GM19452 (cell line): ENCODE data around the gene JPT2.
A peak's percentile ranks its signal among the peaks of the same experiment; 100 is the strongest.
"Not testable (repeated sequence)": the region's sequence is repeated elsewhere in the genome, so short reads cannot be mapped to it uniquely, and the experiment has no call there.

ENCODE experiments used
- ATAC-seq: cut with Tn5 transposase; IDR thresholded peaks from one replicate; pipeline ENCODE4 v1.9.1; 2021; ENCODE audit not compliant: unreplicated experiment

JPT2 gene

GRCh38 chr16:1705688-1706385, 27.8 kb downstream of the JPT2 start, which contains the start of gene MAPK8IP3:
Gene MAPK8IP3, plus strand, starts transcription at chr16:1706195. Its CDS starts 145 bp downstream, at chr16:1706340.
- ATAC-seq: peak; percentile 87

DNA sequence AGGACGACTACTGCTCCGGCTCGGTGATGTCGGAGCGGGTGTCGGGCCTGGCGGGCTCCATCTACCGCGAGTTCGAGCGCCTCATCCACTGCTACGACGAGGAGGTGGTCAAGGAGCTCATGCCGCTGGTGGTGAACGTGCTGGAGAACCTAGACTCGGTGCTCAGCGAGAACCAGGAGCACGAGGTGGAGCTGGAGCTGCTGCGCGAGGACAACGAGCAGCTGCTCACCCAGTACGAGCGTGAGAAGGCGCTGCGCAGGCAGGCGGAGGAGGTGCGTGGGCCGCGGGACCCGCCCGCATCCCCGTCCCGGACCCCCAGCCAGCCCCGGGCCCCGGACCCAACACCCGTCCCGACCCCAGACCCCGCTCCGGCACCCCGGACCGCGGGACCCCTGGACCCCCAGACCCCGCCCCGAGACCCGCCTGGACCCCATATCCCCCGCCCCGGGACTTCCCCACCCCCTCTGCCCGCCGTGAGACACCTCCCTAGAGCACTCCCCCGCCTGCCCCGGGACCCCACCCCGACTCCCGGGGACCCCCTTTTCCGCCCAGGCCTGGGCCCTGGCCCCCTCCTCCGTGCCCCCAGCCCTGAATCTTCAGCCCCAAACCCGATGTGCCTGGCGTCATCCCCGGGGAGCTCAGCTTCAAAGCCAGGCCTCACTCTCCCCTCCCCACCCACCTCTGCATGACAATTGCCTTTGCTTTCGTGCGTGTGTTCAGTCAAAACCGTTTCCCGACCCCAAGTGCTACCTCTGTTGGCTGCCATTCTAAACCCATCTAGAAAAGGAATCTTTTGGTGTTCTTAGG, 28.5 kb downstream of the JPT2 start:
- ATAC-seq: peak; percentile 30

GRCh38 chr16:1707193-1707790, 29.2 kb downstream of the JPT2 start:
- ATAC-seq: no peak

- ATAC-seq: no peak
Measured at GRCh38 chr16:1708083-1708767, 30.1 kb downstream of the JPT2 start.

- ATAC-seq: no peak
Measured at GRCh38 chr16:1708768-1709180, 30.7 kb downstream of the JPT2 start.

DNA sequence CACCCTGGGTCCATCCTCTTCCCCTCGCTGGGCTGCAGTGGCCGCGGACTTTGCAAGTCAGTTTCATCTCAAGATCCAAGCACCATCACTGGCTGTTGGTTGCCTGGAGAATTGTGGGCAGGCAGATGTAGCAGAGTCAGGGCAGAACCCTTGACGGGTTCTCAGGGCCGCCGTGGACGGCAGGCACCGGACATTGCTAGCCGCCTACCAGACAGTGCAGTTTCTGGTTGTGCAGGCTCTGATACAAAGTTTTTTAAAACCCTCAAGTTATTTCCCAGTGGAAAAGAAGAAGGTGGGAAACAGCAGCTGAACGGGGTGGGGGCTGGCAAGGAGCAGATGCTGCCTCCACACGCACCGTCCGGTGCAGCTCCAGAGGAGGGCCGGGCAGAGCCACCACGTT, 31.3 kb downstream of the JPT2 start:
- ATAC-seq: no peak

DNA sequence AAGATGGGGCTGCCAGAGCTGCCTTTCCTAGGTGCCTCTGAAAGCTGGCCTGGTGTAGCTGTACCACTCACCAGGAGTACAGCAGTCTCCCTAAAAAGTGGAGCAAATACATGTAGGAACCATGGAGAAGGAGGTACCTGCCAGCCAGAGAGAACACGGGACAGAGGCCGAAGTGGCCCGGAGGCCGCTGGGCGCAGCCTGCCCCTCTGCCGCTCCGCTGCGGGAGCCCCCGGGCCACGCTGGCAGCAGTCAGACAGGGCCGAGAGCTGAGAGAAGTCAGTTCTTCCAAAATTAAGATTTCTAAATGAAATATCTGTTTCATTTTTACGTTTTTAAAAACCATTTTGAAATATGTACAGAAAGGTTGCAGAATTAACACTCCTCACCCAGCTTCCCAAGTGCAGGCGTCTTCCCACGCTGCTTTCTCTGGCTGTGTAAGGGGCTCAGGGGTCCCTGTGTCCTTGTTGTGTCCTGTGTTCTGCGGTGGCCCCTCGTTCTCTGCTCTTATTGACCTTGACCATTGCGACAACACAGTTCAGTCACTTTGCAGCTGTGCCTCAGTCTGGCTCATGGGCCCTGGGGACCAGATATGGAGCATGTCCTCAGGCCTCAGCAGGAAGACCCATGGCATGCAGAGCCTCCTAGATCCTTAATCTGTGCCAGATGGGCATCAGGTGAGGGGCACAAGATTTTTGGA, 32.9 kb downstream of the JPT2 start:
- ATAC-seq: no peak

- ATAC-seq: no peak
Measured at GRCh38 chr16:1712791-1713261, 34.7 kb downstream of the JPT2 start.

DNA sequence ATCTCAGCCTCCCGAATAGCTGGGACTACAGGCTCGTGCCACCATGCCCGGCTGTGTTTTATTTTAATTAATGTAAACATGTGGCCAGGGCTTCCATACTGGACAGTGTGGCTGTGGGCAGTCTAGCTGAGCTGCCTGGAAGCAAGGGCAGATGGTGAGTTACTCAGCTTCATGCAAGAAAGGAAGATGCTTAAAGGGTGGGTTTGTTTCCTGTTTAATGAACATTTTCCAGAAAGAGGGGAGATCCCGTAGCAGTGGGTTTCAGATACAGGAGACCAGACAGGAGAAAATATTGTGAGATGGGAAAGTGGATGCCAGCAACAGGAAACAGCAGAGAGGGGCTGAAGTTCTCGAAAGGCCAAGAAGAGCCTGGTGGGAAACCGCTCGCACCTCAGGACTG, 35.3 kb downstream of the JPT2 start:
- ATAC-seq: peak; percentile 13

- peak; percentile 60 for ATAC-seq
Measured at GRCh38 chr16:1713933-1714332, 35.9 kb downstream of the JPT2 start.

DNA sequence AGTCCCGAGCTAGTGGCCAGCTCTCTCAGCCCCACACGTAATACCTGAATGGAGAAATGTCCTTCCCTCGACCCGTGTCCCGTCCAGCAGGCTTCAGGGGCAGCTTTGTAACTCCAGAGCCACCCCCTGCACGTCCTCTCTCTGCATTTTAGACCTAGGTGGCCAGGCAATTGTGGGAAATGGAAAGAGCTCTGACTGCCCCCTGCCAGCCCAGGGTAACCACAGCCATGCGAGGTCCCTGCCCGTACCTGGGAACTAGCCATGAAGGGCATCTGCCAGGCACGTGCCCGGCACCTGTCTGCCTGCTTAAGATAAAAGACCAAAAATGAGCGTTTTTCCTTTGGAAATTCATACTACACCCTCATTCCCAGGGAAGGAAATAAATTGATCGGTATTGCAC, 37.1 kb downstream of the JPT2 start:
- ATAC-seq: no peak

DNA sequence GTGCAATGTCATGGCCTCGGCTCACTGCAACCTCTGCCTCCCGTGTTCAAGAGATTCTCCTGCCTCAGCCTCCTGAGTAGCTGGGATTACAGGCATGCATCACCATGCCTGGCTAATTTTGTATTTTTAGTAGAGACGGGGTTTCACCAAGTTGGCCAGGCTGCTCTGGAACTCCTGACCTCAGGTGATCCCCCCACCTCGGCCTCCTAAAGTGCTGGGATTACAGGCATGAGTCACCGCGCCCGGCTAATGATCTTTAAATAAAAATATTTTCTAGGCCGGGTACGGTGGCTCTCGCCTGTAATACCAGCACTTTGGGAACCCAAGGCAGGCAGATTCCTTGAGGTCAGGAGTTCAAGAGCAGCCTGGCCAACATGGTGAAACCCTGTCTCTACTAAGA, 40.2 kb downstream of the JPT2 start:
- not testable (repeated sequence) for ATAC-seq

- not testable (repeated sequence) for ATAC-seq
Measured at GRCh38 chr16:1719559-1720229, 41.6 kb downstream of the JPT2 start.

- no peak for ATAC-seq
Measured at GRCh38 chr16:1721372-1721771, 43.3 kb downstream of the JPT2 start.

GRCh38 chr16:1723450-1724147, 45.5 kb downstream of the JPT2 start:
- ATAC-seq: no peak

DNA sequence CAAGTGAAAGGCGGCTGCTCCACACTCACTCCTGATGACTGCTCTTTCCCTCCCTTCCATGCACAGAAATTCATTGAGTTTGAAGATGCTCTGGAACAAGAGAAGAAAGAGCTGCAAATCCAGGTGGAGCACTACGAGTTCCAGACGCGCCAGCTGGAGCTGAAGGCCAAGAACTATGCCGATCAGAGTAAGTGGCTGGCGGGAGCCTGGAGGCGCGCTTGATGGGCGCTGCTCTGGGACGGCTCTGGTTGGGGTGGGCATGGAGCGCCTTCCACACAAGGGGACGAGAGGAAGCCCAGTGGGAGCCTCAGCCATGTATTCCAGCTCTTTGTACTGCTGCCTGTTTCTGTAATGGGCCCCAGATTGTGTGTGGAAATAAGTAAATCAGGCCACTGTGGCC, 46.4 kb downstream of the JPT2 start:
- ATAC-seq: no peak

- ATAC-seq: no peak
Measured at GRCh38 chr16:1726661-1727502, 48.8 kb downstream of the JPT2 start.
